Mesenteric fat pad (tissue), 1 donor: Measurements from ENCODE around the gene TMEM185B. TPM values are rescaled to one million over a fixed set of nuclear protein-coding genes. Genes with fewer than 3 reads are reported as not detected.

Experiments used
- DNase-seq: peaks from one replicate; pipeline ENCODE4 v3.0.0-alpha.2; 2020; ENCODE audit warnings: low spot score
- total RNA-seq: library from RNA; stranded (reverse); fragmentation: NEBNext Ultra II Directional; extraction: Animal tissue kit (Norgen Biotek cat#: 25700); gene quantifications from one replicate; pipeline ENCODE4 v1.2.1, GENCODE V29; 2021
- donor health status: DM: yes; HTN: yes; CAD: no.

The TMEM185B gene
- total RNA-seq, 1 donor from 2014 or later: 20.4 TPM

GRCh38 chr2:120235158-120235557 is 12.0 kb upstream of the TMEM185B start:
- DNase-seq: peak; percentile 2

GRCh38 chr2:120233292-120233691 is 10.1 kb upstream of the TMEM185B start:
- peak; percentile 55 for DNase-seq

- peak; percentile 60 for DNase-seq
These were observed 8.9 kb upstream of the TMEM185B start for GRCh38 chr2:120231974-120232635.

GRCh38 chr2:120231564-120231973 is 8.4 kb upstream of the TMEM185B start:
- DNase-seq: peak; percentile 39

- DNase-seq: peak; percentile 76
These were observed 7.6 kb upstream of the TMEM185B start for GRCh38 chr2:120230515-120231471.

- DNase-seq: peak; percentile 59
These were observed 6.1 kb upstream of the TMEM185B start for GRCh38 chr2:120229341-120229740.

- peak; percentile 8 for DNase-seq
These were observed 5.3 kb upstream of the TMEM185B start for GRCh38 chr2:120228503-120228902.

GRCh38 chr2:120227111-120227991 is 4.2 kb upstream of the TMEM185B start:
- DNase-seq: peak; percentile 82

- DNase-seq: no peak
These were observed 3.1 kb upstream of the TMEM185B start for GRCh38 chr2:120226316-120226715.

GRCh38 chr2:120225549-120226065 is 2.4 kb upstream of the TMEM185B start:
- DNase-seq: no peak

- peak; percentile 28 for DNase-seq
These were observed 1.7 kb upstream of the TMEM185B start for GRCh38 chr2:120224735-120225548.

- peak; percentile 74 for DNase-seq
These were observed 1.1 kb upstream of the TMEM185B start for GRCh38 chr2:120224256-120224655.

GRCh38 chr2:120222186-120223033 is 790 bp downstream of the TMEM185B start:
- DNase-seq: peak; percentile 86

- DNase-seq: peak; percentile 22
These were observed 1.6 kb downstream of the TMEM185B start for GRCh38 chr2:120221616-120222015.

- DNase-seq: peak; percentile 2
These were observed 2.4 kb downstream of the TMEM185B start for GRCh38 chr2:120220756-120221155.

GRCh38 chr2:120219766-120220165 is 3.4 kb downstream of the TMEM185B start:
- peak; percentile 83 for DNase-seq

GRCh38 chr2:120219291-120219690 is 3.9 kb downstream of the TMEM185B start:
- peak; percentile 74 for DNase-seq

GRCh38 chr2:120218181-120218580 is 5.0 kb downstream of the TMEM185B start:
- peak; percentile 67 for DNase-seq

GRCh38 chr2:120210270-120210693 is 12.9 kb downstream of the TMEM185B start:
- no peak for DNase-seq
